Fibroblast of lung (primary cell): Measurements from ENCODE around the gene ABCB8.

Experiments used
- CTCF ChIP-seq, 2 donors: IDR thresholded peaks in 1 of 2; conservative IDR thresholded peaks in 1 of 2; 1 replicate in 1 of 2; 2 replicates in 1 of 2; pipeline ENCODE4 v1.5.1; 2011 to 2012; ENCODE audit warnings: low read length in 2 of 2, control low read depth in 1 of 2, inconsistent platforms in 1 of 2, low read depth in 1 of 2, mild to moderate bottlenecking in 1 of 2
- EZH2 ChIP-seq: IDR thresholded peaks from 2 replicates; pipeline ENCODE4 v1.5.1; 2012; ENCODE audit warnings: low read length, control low read depth, mild to moderate bottlenecking; ENCODE audit errors: missing control alignments

GRCh38 chr7:151023232-151023631 is 5.0 kb upstream of the ABCB8 start:
- TF ChIP-seq CTCF (conservative IDR thresholded peaks at IDR 0.05 in 1 of 2, IDR thresholded peaks at IDR 0.05 in 1 of 2; ENCODE audit: low read depth in 1 of 2, low read length in 2 of 2) = no peak
- no peak for TF ChIP-seq EZH2
